ENCODE data around the gene ZNF280B.

The ZNF280B gene, protein sequence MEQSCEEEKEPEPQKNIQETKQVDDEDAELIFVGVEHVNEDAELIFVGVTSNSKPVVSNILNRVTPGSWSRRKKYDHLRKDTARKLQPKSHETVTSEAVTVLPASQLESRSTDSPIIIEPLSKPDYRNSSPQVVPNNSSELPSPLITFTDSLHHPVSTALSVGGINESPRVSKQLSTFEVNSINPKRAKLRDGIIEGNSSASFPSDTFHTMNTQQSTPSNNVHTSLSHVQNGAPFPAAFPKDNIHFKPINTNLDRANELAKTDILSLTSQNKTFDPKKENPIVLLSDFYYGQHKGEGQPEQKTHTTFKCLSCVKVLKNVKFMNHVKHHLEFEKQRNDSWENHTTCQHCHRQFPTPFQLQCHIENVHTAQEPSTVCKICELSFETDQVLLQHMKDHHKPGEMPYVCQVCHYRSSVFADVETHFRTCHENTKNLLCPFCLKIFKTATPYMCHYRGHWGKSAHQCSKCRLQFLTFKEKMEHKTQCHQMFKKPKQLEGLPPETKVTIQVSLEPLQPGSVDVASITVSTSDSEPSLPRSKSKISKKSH

DNA sequence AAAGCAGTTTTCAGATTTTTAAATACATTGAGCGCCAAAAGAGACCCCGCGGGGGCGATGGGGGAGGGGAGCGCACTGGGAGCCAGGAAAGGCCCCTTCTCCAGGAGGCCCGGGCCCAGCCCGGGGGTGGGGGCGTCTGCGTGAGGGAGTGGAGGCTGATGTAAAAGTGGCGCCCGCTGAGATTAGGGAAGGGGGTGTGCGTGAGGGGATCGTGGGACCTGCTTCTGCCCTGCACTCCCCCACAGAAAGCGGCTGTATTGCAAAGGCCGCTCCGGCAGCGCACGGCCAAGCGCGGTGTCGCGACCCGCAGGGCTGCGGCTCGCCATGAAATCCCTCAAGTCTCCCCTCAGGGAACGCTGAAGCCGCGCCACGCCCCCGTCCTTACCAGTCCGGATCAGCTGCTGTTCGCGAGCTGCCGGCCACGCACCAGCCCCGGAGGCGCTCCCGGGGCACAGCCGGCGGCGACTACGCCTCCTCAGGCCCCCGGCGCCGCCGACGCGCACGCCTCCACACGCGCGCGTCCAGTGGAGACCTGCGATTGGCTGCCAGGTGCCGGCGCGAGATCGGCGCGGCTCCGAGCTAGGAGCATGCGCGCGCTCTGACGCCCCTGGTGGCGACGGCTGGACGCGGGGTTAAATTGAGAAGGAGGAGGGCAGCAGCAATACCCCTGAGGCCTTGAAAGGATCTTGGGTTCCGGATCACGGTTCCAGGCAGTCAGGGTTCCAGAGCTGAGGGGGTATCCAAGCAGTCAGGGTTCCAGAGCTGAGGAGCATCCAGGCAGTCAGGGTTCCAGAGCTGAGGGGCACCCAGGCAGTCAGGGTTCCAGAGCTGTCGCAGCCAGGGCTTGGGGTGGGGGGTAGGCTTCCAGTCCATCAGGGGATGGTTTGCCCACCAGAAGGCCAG lies at the start of gene ZNF280B:
TSS of gene ZNF280B (minus strand) at position 469 of the 903 bp plus-strand sequence. CDS start 19,344 bp downstream, outside the sequence.
- peak within 1 kb of the TSS; percentile 81 to 89 for H3K4me3 Mint-ChIP-seq
- peaks cover 20% of the 10 kb centered on the region for H3K4me1 Mint-ChIP-seq
- ATAC-seq (peak; percentile 99), DNase-seq (peak; percentile 89 to 91)
- H3K27me3 Mint-ChIP-seq, result peaks cover 10% of the 10 kb centered on the region
- peaks cover 4 to 8% of the 10 kb centered on the region in 2 donors for H3K9me3 Mint-ChIP-seq
- H3K27ac Mint-ChIP-seq, result peak within 1 kb of the TSS; percentile 86 to 90

DNA sequence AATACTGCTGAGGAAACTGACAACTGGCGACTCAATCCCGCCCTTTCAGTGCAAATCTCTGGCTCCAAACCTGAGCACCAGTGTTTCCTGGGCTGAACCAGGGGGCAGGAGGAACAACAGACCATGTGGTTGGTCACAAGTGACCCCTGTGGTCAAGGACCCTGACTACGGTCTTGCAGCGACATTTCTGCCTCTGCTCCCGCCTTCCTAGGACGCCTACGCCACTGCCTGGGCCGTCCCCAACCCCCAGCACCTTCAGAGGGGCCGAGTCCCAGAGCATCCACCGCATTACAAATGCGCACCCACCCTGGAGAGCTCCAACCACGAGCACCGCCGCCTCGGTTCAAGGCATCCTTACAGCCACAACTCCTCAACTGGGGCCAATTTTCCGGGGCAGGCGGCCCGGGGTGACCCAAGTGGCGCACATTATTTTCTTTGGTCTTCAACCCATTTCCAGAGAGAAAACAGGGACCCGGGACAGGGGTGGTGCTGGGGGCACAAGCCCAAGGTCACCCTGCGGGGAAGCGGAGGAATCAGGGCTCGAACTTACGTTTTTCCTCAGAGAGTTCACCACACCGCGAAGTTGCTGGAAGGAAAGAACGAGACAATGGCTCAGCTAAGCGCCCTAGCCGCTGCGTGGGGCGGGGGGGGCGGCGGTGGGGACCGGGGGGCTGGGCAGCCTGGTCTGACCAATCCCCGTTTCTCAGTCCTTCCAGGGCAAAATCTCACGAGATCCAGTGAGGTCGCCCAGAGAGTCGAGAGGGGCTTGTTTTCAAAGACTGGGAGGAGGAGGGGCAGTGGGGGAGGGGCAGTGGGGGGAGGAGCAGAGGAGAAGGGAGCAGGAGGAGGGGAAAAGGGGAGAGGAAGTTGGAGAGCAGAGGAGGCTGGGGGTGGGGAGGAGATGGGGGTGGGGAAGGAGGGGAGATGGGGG lies 48.7 kb upstream of the ZNF280B start:
- Mint-ChIP-seq H3K27ac (peak overlapping the region in 1 of 2 donors; percentile 27), H3K4me1 (peaks cover 6% of the 10 kb centered on the region), H3K4me3 (no peak overlapping the region), H3K27me3 (no peaks in the 10 kb centered on the region), H3K9me3 (no peaks in the 10 kb centered on the region)
- ATAC-seq (no peak), DNase-seq (no peak)

DNA sequence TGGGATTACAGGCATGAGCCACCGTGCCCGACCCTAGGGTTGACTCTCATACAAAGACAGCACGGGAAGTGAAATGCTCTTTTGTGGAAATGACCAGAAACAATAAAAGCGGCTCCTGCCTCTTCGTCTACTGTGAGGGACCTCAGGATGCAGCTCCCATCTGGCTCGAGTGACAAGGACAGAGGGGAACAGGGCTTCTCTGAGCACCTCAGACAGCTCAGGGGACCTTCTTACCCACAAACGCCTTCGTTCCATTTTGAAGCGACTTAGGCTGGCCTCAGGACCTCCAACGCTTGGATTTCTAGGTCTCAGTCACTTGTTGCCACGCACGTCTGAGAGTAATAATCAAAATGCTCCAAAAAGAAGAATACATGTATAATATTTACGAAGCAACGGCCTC lies 48.0 kb upstream of the ZNF280B start:
- H3K9me3 Mint-ChIP-seq, result no peaks in the 10 kb centered on the region
- no peak overlapping the region for H3K4me3 Mint-ChIP-seq
- H3K4me1 Mint-ChIP-seq, result peaks cover 6% of the 10 kb centered on the region
- no peak for ATAC-seq
- no peak overlapping the region for H3K27ac Mint-ChIP-seq
- DNase-seq, result no peak
- H3K27me3 Mint-ChIP-seq, result no peaks in the 10 kb centered on the region

DNA sequence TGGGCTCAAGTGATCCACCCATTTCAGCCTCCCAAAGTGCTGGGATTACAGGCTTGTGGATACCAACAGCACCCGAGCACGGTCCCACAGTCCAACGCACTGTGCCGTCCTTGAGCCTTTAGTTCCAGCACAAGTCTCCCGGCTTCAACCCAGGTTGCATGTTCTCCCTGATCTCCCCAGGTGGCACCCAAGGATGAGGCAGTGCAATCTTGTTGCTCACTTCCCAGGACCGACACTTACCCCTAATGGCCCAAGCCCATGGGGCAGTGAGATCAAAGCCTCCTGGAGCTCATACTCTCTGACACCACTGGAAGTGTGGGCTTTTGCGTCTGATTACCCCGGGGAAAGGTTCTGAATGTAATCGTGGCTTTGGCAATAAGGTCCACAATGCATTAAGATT lies 47.1 kb upstream of the ZNF280B start:
- DNase-seq (no peak), ATAC-seq (no peak)
- Mint-ChIP-seq H3K9me3 (no peaks in the 10 kb centered on the region), H3K27me3 (no peaks in the 10 kb centered on the region), H3K4me3 (no peak overlapping the region), H3K27ac (no peak overlapping the region), H3K4me1 (peaks cover 6% of the 10 kb centered on the region)

DNA sequence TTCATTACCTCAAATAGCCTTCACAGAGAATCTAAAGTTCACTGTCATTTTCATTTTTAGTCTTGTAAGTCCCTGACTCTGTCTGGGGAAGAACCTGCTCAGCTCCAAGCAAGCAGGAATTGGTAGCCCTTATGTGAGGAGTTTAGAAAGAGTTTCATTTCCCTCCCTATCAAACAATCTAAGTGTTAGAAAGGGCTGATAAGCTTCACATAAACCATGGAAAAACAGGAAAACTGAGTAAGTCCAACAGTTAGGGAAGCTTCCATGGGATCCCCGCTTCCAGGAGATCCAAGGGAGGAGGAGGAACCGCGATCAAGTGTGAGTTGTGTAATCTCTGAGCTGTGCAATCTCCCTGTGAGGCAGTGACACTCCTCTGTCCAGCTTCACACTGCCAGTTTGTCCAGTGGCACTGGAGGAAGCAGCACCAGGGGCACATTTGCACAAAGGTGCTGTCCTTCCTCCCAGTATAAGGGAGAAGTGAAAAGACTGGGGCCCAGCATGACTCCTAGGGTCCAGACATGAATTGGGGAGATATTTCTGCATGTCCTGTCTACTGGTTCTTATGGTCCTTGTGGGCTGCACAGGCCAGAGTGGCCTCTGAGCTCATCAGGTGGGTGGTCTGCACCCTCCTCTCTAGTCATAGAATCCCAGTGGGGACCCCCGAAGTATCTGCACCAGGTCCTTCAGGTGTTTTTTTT lies 46.2 kb upstream of the ZNF280B start:
- H3K9me3 Mint-ChIP-seq, result no peaks in the 10 kb centered on the region
- DNase-seq (no peak), ATAC-seq (no peak)
- H3K27ac Mint-ChIP-seq, result no peak overlapping the region
- H3K27me3 Mint-ChIP-seq, result no peaks in the 10 kb centered on the region
- peaks cover 6% of the 10 kb centered on the region for H3K4me1 Mint-ChIP-seq
- H3K4me3 Mint-ChIP-seq, result no peak overlapping the region

DNA sequence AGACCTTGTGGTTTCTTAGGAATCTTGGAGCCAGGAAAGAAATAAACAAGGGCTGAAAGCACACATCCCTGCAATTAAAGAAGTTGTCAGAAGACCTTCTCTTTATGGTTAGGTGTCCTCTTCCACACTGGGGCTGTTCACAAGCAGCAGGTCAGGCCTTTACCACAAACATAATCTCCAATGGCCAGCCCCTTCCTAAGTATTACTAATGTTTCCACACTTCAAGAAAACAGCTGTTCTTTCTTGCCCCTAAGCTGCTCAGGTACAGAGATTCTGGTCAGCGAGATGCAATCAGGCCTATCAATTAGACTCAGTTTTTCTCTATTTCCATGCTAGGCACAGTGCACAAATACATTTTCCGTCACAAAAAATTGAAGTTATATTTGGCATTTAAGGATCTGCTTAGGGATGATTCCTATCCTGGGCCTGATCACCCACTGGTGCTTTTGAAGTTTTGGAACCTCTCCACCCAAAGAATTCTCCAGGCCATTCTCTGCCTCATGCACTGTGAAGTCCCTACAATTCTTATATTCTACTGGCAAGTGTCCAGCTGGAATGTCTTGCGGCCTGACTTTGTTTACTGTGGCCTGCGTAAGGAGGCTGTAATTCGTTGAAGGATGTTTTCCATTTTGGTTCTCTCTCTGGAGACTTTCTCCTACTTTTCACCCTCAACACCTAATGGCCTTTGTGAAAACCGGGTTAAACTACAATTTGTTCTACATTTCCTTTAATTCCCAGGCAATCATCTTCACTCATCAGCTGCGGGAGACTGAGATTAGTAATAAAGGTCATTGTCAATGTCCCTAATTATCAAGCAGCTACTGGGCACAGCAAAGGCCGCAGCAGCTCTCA lies 45.4 kb upstream of the ZNF280B start:
- Mint-ChIP-seq H3K9me3 (no peaks in the 10 kb centered on the region), H3K4me3 (no peak overlapping the region), H3K4me1 (peaks cover 3% of the 10 kb centered on the region), H3K27me3 (no peaks in the 10 kb centered on the region), H3K27ac (no peak overlapping the region)
- DNase-seq (no peak), ATAC-seq (no peak)

DNA sequence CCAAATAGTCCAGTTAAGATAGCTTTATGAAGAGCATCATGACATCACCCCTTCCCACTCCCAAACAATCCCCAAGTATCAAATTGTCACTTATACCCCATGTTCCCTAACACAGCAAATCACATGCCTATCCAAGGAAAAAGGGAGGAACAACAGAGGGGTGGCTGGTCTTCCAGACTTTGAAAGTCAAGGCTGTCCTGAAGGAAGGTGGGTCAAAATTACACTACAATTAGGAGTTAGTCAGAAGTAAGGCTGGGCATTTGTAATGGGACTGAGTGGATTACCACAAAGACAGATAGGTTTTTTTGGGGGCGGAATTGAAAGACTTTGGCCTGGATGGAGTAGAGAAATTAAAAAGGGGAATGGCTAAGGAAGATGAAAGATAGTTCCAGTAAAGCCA lies 44.6 kb upstream of the ZNF280B start:
- H3K27me3 Mint-ChIP-seq, result no peaks in the 10 kb centered on the region
- no peaks in the 10 kb centered on the region for H3K9me3 Mint-ChIP-seq
- no peak for DNase-seq
- no peaks in the 10 kb centered on the region for H3K4me1 Mint-ChIP-seq
- H3K4me3 Mint-ChIP-seq, result no peak overlapping the region
- H3K27ac Mint-ChIP-seq, result no peak overlapping the region
- no peak for ATAC-seq

DNA sequence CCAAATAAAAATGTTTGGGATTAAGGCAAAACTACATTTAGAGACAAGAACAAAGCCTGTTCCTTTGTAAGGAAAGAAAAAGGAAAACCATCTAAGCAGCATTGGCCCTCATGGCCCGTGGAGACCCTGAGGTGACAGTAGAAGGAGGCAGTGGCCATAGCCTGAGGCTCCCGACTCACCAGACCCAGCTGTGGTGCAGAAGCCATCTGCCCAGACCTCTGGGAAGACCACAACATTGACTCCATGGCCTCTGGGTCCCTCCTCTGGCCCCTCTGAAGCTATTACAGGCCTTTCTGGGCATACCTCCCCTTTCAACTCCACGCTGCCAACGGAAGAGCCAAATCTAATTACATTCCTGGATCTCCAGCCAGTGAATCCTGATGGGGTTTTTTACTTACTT lies 44.1 kb upstream of the ZNF280B start:
- Mint-ChIP-seq H3K4me3 (no peak overlapping the region), H3K4me1 (no peaks in the 10 kb centered on the region), H3K9me3 (no peaks in the 10 kb centered on the region), H3K27ac (peak overlapping the region in 1 of 2 donors; percentile 28), H3K27me3 (no peaks in the 10 kb centered on the region)
- DNase-seq (no peak), ATAC-seq (no peak)

DNA sequence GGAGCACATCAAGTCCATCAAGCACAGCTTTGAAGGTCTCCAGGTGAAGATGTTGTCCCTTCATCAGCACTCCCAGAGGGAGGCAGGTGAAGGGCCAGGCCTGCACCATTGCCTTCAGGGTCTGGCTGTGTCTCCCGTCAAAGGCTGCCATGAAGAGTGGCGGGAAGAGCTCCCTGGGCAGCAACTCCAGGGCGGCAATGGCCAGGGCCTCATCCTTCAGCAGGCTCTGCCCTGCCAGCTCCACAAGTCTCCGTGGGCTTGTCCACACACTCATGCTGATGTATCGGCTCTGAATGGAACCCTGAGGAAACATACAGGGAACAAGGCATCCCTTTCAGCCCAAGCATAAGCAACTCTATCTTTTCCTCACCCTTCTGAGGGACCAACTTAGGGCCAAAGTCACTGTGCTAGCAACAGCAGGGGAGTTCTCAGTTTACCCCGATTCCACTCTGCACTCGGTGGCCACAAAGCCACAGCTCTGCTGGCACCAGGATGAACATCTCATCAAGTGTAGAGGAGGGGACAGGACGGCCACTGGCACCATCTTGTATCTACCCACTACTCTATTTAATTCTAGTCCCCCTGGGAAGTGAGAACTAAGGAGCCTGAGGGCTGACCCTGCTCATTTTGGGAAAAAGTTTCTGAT lies 42.4 kb upstream of the ZNF280B start:
- Mint-ChIP-seq H3K27ac (no peak overlapping the region), H3K4me1 (no peaks in the 10 kb centered on the region), H3K27me3 (no peaks in the 10 kb centered on the region), H3K4me3 (no peak overlapping the region), H3K9me3 (no peaks in the 10 kb centered on the region)
- DNase-seq (no peak), ATAC-seq (no peak)

DNA sequence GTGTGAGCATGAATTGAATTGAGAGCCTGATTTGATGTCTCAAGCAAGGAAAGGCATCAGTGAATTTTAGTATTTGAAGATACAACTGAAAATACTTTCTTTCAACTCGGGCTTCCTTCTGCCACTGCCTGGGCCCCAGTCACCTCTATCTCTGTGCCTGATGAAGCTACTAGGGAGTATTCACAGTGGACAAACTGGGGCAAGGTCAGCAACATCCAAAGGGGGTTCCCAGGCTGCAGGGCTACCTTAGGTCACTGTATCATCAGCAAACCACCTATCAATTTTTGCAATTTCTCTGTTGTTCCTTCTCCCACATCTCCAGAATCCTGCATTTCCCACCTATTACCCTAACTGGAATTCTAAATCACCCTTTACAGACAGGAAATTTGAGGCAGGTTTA lies 40.4 kb upstream of the ZNF280B start:
- H3K9me3 Mint-ChIP-seq, result no peaks in the 10 kb centered on the region
- no peak overlapping the region for H3K4me3 Mint-ChIP-seq
- DNase-seq (no peak), ATAC-seq (no peak)
- H3K4me1 Mint-ChIP-seq, result no peaks in the 10 kb centered on the region
- no peak overlapping the region for H3K27ac Mint-ChIP-seq
- no peaks in the 10 kb centered on the region for H3K27me3 Mint-ChIP-seq

DNA sequence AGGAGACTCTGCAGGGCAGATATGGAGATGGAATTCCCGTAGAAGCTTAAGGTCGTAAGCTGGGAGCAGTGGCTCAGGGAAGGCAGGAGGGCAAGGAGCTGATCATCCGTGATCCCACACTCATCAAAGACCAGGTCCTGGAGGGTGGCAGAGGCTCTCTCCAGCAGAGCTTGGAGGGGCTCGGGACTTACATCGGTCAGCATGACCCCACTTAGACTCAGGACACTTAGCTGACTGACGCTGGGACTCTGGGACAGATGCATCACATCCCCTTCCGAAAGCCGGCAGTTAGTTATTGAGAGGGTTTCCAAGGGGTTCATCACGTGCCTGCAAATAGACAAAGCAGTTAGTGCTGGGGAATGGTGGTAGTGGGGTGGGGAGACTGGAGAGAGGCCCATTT lies 39.8 kb upstream of the ZNF280B start:
- no peak overlapping the region for H3K27ac Mint-ChIP-seq
- H3K4me1 Mint-ChIP-seq, result no peaks in the 10 kb centered on the region
- no peak overlapping the region for H3K4me3 Mint-ChIP-seq
- H3K27me3 Mint-ChIP-seq, result no peaks in the 10 kb centered on the region
- DNase-seq (no peak), ATAC-seq (no peak)
- H3K9me3 Mint-ChIP-seq, result no peaks in the 10 kb centered on the region

DNA sequence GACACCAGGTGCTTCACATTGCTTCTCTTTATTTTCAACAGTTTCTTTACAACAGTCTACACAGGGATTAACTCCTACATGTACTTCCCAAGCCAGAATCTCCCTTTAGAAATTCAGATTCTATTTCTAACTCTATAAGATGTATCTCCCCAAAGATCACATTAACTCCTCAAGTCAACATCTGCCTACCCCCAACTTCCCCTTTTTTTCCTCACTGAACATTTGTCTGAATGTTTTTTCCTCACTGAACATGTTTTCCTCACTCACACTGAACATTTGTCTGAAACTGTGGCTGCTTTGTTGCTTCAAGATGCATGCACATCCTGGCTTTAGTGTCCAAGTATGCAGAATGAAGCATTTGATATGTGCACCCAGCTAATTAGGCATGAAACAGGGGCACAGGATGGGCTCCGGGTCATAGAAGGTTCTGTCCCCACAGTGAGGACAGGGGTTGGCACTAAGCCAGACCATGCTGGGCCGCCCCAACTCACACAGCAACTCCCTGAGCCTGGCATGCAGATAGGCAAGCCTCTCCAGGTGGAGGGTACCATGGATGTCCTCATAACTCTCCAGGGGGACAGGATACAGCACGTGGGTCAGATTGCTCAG lies 39.3 kb upstream of the ZNF280B start:
- ATAC-seq (no peak), DNase-seq (no peak)
- Mint-ChIP-seq H3K27me3 (no peaks in the 10 kb centered on the region), H3K4me3 (no peak overlapping the region), H3K4me1 (no peaks in the 10 kb centered on the region), H3K27ac (peak overlapping the region in 1 of 2 donors; percentile 28), H3K9me3 (no peaks in the 10 kb centered on the region)

DNA sequence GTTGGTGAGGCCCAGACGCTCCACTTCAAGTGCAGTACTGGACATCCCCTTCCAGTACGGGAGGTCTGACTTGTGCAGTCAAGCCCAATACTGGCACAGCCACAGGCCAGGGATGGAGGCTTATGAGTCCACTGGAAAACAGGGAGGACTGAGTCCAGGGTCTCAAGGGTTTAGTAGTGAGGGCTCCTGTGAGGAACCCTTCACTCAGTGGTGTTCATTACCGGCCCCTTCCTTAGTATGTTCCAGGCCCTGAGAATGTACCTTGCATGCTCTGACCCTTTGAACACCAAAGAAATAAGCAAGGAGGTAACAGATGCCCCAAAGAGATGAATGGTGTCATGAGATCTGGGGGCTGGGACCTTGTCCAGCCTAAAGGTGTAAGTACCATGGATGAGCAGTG lies 38.7 kb upstream of the ZNF280B start:
- no peaks in the 10 kb centered on the region for H3K4me1 Mint-ChIP-seq
- H3K27ac Mint-ChIP-seq, result no peak overlapping the region
- no peaks in the 10 kb centered on the region for H3K9me3 Mint-ChIP-seq
- ATAC-seq (no peak), DNase-seq (no peak)
- H3K27me3 Mint-ChIP-seq, result no peaks in the 10 kb centered on the region
- no peak overlapping the region for H3K4me3 Mint-ChIP-seq
